ENCODE results near the gene IFT80.
"Not testable (repeated sequence)": the region's sequence is repeated elsewhere in the genome, so short reads cannot be mapped to it uniquely, and the experiment has no call there.

Gene IFT80

DNA sequence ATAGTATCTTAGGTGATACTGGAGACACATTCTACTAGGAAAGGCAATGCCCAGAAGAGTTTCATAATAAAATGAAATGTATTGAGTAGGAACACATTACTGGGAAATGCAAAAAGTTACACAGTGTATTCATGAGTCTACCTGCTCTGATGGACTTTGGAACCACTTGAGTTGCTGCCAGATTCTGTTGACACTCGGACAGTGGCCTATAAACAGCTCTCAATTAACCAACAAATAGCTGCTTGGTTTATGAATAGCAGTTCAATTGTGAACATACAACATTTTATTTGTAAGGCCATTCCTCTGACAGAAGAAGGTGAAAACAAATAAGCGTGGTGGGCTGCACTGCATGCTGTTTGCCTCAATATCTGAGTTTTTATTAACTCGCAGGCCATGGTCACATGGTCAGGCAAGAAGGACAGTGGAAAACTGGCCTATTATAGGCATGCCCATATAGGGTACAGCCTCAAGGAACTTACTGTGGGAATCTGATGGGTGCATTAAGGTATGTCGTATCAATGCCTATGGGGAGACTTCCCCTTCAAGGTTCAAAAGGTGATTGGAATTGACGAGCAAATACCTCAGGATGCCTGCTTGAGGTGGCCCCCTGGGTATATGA lies 107.6 kb downstream of the IFT80 start:
- Mint-ChIP-seq H3K27me3 (ENCODE audit: low read depth) (no peaks in the 10 kb centered on the region), H3K27ac (no peak overlapping the region), H3K4me3 (no peak overlapping the region), H3K9me3 (no peaks in the 10 kb centered on the region), H3K4me1 (ENCODE audit: low read depth) (no peaks in the 10 kb centered on the region), H3K36me3 (ENCODE audit: low read depth) (no peaks in the 10 kb centered on the region)

DNA sequence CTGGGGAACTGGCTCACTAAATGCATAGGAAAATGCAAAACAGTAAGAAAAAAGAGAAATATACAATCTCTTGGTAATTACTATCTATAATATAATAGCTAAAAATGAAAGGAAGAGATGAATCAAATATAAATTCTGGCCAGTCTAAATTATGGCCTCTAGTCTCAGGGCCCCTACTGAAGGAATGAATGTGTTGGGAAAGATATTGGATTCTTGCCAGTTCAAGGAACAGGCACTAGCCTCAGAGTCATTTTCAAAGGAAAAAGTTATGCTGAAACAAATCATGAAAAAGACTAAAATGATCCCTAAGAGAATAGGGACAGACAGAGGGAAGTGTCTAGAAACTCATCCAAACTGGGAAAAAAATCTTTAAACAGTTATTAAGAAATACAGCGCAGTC lies 111.4 kb downstream of the IFT80 start:
- no peak overlapping the region for H3K27ac Mint-ChIP-seq
- no peak overlapping the region for H3K4me3 Mint-ChIP-seq
- no peaks in the 10 kb centered on the region for H3K36me3 Mint-ChIP-seq (ENCODE audit: low read depth)
- no peaks in the 10 kb centered on the region for H3K9me3 Mint-ChIP-seq
- H3K27me3 Mint-ChIP-seq (ENCODE audit: low read depth): no peaks in the 10 kb centered on the region
- H3K4me1 Mint-ChIP-seq (ENCODE audit: low read depth): no peaks in the 10 kb centered on the region

DNA sequence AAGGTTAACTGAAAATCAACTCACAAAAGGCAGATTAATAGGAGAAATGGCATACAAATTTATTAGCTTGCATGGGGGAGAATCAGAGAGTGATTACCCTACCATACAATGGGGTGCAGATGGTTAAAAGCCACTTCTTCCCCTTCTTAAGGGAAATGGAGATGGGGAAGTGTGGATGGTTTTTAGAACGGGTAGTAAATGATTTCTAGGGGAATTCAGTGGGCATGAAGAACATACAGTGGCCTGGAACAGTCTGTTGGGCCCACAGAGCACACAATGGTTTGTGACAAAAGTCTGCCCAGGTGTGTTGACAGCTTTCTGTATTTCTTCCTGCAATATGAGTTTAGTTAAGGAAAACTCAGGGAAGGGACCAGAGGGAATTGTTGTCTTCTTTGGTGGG lies 112.8 kb downstream of the IFT80 start:
- Mint-ChIP-seq H3K36me3 (ENCODE audit: low read depth) (no peaks in the 10 kb centered on the region), H3K27ac (no peak overlapping the region), H3K27me3 (ENCODE audit: low read depth) (no peaks in the 10 kb centered on the region), H3K4me1 (ENCODE audit: low read depth) (no peaks in the 10 kb centered on the region), H3K9me3 (no peaks in the 10 kb centered on the region), H3K4me3 (no peak overlapping the region)

GRCh38 chr3:160280836-160281235 lies 118.2 kb downstream of the IFT80 start:
- H3K27ac Mint-ChIP-seq: no peak overlapping the region
- peaks cover 9% of the 10 kb centered on the region for H3K36me3 Mint-ChIP-seq (ENCODE audit: low read depth)
- H3K27me3 Mint-ChIP-seq (ENCODE audit: low read depth): no peaks in the 10 kb centered on the region
- H3K9me3 Mint-ChIP-seq: no peaks in the 10 kb centered on the region
- no peak overlapping the region for H3K4me3 Mint-ChIP-seq
- H3K4me1 Mint-ChIP-seq (ENCODE audit: low read depth): no peaks in the 10 kb centered on the region

GRCh38 chr3:160279657-160280056 lies 119.4 kb downstream of the IFT80 start:
- Mint-ChIP-seq H3K36me3 (ENCODE audit: low read depth) (peaks cover 9% of the 10 kb centered on the region), H3K9me3 (no peaks in the 10 kb centered on the region), H3K27me3 (ENCODE audit: low read depth) (no peaks in the 10 kb centered on the region), H3K4me1 (ENCODE audit: low read depth) (no peaks in the 10 kb centered on the region), H3K27ac (no peak overlapping the region), H3K4me3 (no peak overlapping the region)

DNA sequence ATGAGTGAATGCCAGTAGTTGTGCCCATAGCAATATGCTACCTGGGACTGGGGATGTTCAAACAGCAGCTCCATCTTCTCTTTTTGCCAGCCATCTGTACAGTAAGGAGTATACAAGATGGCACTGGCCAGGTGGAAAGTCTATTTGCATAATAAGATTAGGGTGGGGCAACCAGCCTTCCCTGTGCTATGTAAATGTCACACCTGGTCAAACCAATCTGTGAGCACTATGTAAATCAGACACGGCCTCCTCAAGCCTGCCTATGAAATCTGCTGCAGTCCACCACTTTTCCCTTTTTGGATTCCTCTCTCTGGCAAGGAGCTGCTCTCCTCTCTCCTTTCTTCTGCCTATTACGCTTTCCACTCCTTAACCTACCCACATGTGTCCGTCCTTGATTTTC lies 120.8 kb downstream of the IFT80 start:
- no peak overlapping the region for H3K4me3 Mint-ChIP-seq
- H3K9me3 Mint-ChIP-seq: no peaks in the 10 kb centered on the region
- H3K27me3 Mint-ChIP-seq (ENCODE audit: low read depth): no peaks in the 10 kb centered on the region
- no peak overlapping the region for H3K27ac Mint-ChIP-seq
- peaks cover 13% of the 10 kb centered on the region for H3K36me3 Mint-ChIP-seq (ENCODE audit: low read depth)
- no peaks in the 10 kb centered on the region for H3K4me1 Mint-ChIP-seq (ENCODE audit: low read depth)

- Mint-ChIP-seq H3K4me3 (no peak overlapping the region), H3K4me1 (ENCODE audit: low read depth) (peaks cover 4% of the 10 kb centered on the region), H3K36me3 (ENCODE audit: low read depth) (peaks cover 3% of the 10 kb centered on the region), H3K27ac (no peak overlapping the region), H3K9me3 (no peaks in the 10 kb centered on the region), H3K27me3 (ENCODE audit: low read depth) (no peaks in the 10 kb centered on the region)
Observed at GRCh38 chr3:160265088-160265487, 133.9 kb downstream of the IFT80 start.

GRCh38 chr3:160260587-160261270 lies 138.3 kb downstream of the IFT80 start:
- no peak overlapping the region for H3K27ac Mint-ChIP-seq
- peaks cover 2% of the 10 kb centered on the region for H3K36me3 Mint-ChIP-seq (ENCODE audit: low read depth)
- no peak overlapping the region for H3K4me3 Mint-ChIP-seq
- no peaks in the 10 kb centered on the region for H3K9me3 Mint-ChIP-seq
- H3K27me3 Mint-ChIP-seq (ENCODE audit: low read depth): no peaks in the 10 kb centered on the region
- H3K4me1 Mint-ChIP-seq (ENCODE audit: low read depth): peaks cover 4% of the 10 kb centered on the region

GRCh38 chr3:160259589-160259988 lies 139.4 kb downstream of the IFT80 start:
- no peak overlapping the region for H3K4me3 Mint-ChIP-seq
- H3K27me3 Mint-ChIP-seq (ENCODE audit: low read depth): no peaks in the 10 kb centered on the region
- no peak overlapping the region for H3K27ac Mint-ChIP-seq
- no peaks in the 10 kb centered on the region for H3K9me3 Mint-ChIP-seq
- peaks cover 4% of the 10 kb centered on the region for H3K4me1 Mint-ChIP-seq (ENCODE audit: low read depth)
- peaks cover 2% of the 10 kb centered on the region for H3K36me3 Mint-ChIP-seq (ENCODE audit: low read depth)

DNA sequence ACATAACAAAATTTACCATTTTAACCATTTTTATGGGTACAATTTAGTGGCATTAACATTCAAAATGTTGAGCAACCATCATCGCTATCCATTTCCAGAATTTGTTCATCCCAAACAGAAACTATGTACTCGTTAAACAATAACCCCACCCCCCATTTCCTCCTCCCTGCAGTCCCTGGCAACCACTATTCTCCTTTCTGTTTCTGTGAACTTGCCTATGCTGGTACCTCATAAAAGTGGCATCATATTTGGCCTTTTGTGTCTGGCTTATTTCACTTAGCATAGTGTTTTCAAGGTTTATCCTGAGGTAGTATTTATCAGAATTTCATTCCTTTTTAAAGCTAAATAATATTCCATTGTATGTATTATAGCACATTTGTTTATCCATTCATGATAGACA lies 141.4 kb downstream of the IFT80 start:
- peaks cover 2% of the 10 kb centered on the region for H3K36me3 Mint-ChIP-seq (ENCODE audit: low read depth)
- no peak overlapping the region for H3K4me3 Mint-ChIP-seq
- no peaks in the 10 kb centered on the region for H3K27me3 Mint-ChIP-seq (ENCODE audit: low read depth)
- peaks cover 4% of the 10 kb centered on the region for H3K4me1 Mint-ChIP-seq (ENCODE audit: low read depth)
- H3K9me3 Mint-ChIP-seq: no peaks in the 10 kb centered on the region
- H3K27ac Mint-ChIP-seq: no peak overlapping the region

GRCh38 chr3:160253298-160253697 lies 145.7 kb downstream of the IFT80 start:
- Mint-ChIP-seq H3K27me3 (ENCODE audit: low read depth) (peaks cover 19% of the 10 kb centered on the region), H3K4me1 (ENCODE audit: low read depth) (no peaks in the 10 kb centered on the region), H3K27ac (no peak overlapping the region), H3K4me3 (no peak overlapping the region), H3K36me3 (ENCODE audit: low read depth) (peaks cover 2% of the 10 kb centered on the region), H3K9me3 (no peaks in the 10 kb centered on the region)

DNA sequence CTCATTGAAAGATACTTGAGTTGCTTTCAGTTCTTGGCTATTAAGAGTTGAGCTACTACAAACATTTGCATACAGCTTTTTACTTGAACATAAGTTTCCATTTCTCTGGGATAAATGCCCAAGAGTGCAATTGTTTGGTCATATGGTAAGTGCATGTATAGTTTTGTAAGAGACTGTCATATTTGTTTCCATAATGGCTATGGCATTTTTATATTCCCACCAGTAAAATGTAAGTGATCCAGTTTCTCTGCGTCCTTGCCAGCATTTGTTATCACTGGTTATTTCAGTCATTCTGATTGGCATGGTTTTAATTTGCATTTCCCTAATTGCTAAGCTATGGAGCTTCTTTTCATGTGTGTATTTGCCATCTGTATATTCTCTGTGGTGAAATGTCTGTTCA lies 151.3 kb downstream of the IFT80 start:
- Mint-ChIP-seq H3K4me1 (ENCODE audit: low read depth) (no peaks in the 10 kb centered on the region), H3K27me3 (ENCODE audit: low read depth) (peaks cover 29% of the 10 kb centered on the region), H3K4me3 (no peak overlapping the region), H3K9me3 (no peaks in the 10 kb centered on the region), H3K27ac (no peak overlapping the region), H3K36me3 (ENCODE audit: low read depth) (no peaks in the 10 kb centered on the region)

DNA sequence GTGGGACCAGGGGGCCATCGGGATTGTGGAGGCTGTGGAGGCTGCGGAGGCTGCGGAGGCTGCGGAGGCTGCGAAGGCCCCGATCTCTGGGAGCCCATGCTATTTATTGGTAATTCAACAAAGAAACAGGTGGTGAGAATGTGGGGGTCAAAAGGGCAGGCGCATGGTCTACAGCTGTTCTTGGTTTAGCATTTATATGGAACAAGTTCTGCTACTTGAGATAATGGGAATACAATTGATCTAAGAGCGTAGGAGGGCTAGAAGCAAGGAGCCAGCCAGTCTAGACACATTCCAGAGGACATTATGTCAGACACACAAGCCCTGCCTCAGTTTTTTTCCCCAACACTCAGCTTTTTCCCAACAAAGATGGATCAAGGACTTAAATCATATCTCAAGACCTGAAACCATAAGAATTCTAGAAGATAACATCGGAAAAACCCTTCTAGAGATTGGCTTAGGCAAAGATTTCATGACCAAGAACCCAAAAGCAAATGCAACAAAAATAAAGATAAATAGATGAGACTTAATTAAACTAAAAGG lies 153.7 kb downstream of the IFT80 start:
- H3K9me3 Mint-ChIP-seq: no peaks in the 10 kb centered on the region
- H3K27me3 Mint-ChIP-seq (ENCODE audit: low read depth): peaks cover 30% of the 10 kb centered on the region
- no peaks in the 10 kb centered on the region for H3K36me3 Mint-ChIP-seq (ENCODE audit: low read depth)
- H3K4me1 Mint-ChIP-seq (ENCODE audit: low read depth): no peaks in the 10 kb centered on the region
- H3K27ac Mint-ChIP-seq: no peak overlapping the region
- no peak overlapping the region for H3K4me3 Mint-ChIP-seq

- not testable (repeated sequence) for H3K27ac Mint-ChIP-seq; H3K36me3 Mint-ChIP-seq (ENCODE audit: low read depth); H3K9me3 Mint-ChIP-seq; H3K4me3 Mint-ChIP-seq; H3K4me1 Mint-ChIP-seq (ENCODE audit: low read depth)
- H3K27me3 Mint-ChIP-seq (ENCODE audit: low read depth): peaks cover 31% of the 10 kb centered on the region
Observed at GRCh38 chr3:160240719-160241118, 158.3 kb downstream of the IFT80 start.

GRCh38 chr3:160232014-160232413 lies 167.0 kb downstream of the IFT80 start:
- Mint-ChIP-seq H3K36me3 (ENCODE audit: low read depth) (no peaks in the 10 kb centered on the region), H3K4me3 (no peak overlapping the region), H3K27ac (no peak overlapping the region), H3K9me3 (no peaks in the 10 kb centered on the region), H3K27me3 (ENCODE audit: low read depth) (peaks cover 36% of the 10 kb centered on the region), H3K4me1 (ENCODE audit: low read depth) (no peaks in the 10 kb centered on the region)

All from T-helper 1 cell treated with Interleukin-12 subunit alpha and Interleukin-12 subunit beta and Interleukin-4 antibody, amounts not matched to agents 30 μg/mL and 1 μg/mL, for 36 hours (primary cell).